Natural killer cell (primary cell): ENCODE data around the gene NEU3. TPM values are rescaled to one million over a fixed set of nuclear protein-coding genes. Genes with fewer than 3 reads are reported as not detected.
"Not testable (repeated sequence)": the region's sequence is repeated elsewhere in the genome, so short reads cannot be mapped to it uniquely, and the experiment has no call there.

Experiments used
- ATAC-seq, 3 donors: fragments of 150-1000 bp in 2 of 3; fragments of 200-7000 bp in 1 of 3; cut with Tn5 transposase; 1 replicate in 1 of 3; 2 replicates in 2 of 3; pipeline ENCODE4 v1.10.0; 2021; ENCODE audit warnings: mild to moderate bottlenecking in 2 of 3, moderate library complexity in 2 of 3
- DNase-seq, 2 donors: peaks; one replicate each; pipeline versions ENCODE4 v3.0.0 to v3.0.0-alpha.2; 2013 to 2021; ENCODE audit warnings: mixed read lengths in 1 of 2
- H3K27ac ChIP-seq: one replicate; pipeline ENCODE4 v1.5.1; 2013; ENCODE audit warnings: mild to moderate bottlenecking, low read length
- H3K27me3 ChIP-seq: one replicate; pipeline ENCODE4 v1.6.1; 2013; ENCODE audit warnings: low read length; ENCODE audit not compliant: control insufficient read depth, insufficient read depth
- H3K36me3 ChIP-seq: one replicate; pipeline ENCODE4 v1.6.1; 2013; ENCODE audit warnings: low read length; ENCODE audit not compliant: control insufficient read depth, insufficient read depth
- H3K4me1 ChIP-seq: one replicate; pipeline ENCODE4 v1.6.1; 2013; ENCODE audit warnings: low read length; ENCODE audit not compliant: control insufficient read depth, insufficient read depth
- H3K4me3 ChIP-seq: one replicate; pipeline ENCODE4 v1.5.1; 2013; ENCODE audit warnings: low read length
- H3K9me3 ChIP-seq: one replicate; pipeline ENCODE4 v1.6.1; 2013; ENCODE audit warnings: low read length; ENCODE audit not compliant: control insufficient read depth, insufficient read depth
- H3K27ac Mint-ChIP-seq, 2 donors: one replicate each; pipeline ENCODE4 v1.8.0; 2022; ENCODE audit warnings: mild to moderate bottlenecking in 2 of 2, mixed read lengths in 2 of 2, moderate library complexity in 1 of 2
- H3K27me3 Mint-ChIP-seq, 2 donors: one replicate each; pipeline ENCODE4 v1.8.0; 2022; ENCODE audit warnings: low read depth in 2 of 2, mixed read lengths in 2 of 2
- H3K36me3 Mint-ChIP-seq: one replicate; pipeline ENCODE4 v1.8.0; 2022; ENCODE audit warnings: mixed read lengths
- H3K4me1 Mint-ChIP-seq, 2 donors: one replicate each; pipeline ENCODE4 v1.8.0; 2022; ENCODE audit warnings: mixed read lengths in 2 of 2
- H3K4me3 Mint-ChIP-seq: one replicate; pipeline ENCODE4 v1.8.0; 2022; ENCODE audit warnings: mild to moderate bottlenecking, moderate library complexity, mixed read lengths
- H3K9me3 Mint-ChIP-seq, 2 donors: one replicate each; pipeline ENCODE4 v1.8.0; 2022; ENCODE audit warnings: mixed read lengths in 2 of 2
- CTCF ChIP-seq: fragments of 200-600 bp; IDR thresholded peaks from one replicate; pipeline ENCODE4 v1.8.0; 2022; ENCODE audit warnings: antibody characterized with exemption
- WGBS: methylation state at CpG from one replicate; pipeline ENCODE4 v1.1.7; 2013; ENCODE audit warnings: missing lambda C conversion rate; ENCODE audit not compliant: insufficient coverage; 5-methylcytosine and 5-hydroxymethylcytosine counted together
- intact Hi-C: fragments of 100-400 bp; cut with micrococcal nuclease; formaldehyde crosslinking; loops from one replicate; pipeline ENCODE4 v1.14.2; 2022
- total RNA-seq, 4 donors: library from RNA; stranded (reverse); fragments of 120-200 nt in 1 of 4; gene quantifications; one replicate each; pipeline versions ENCODE4 v1.2.3 to v1.2.4, GENCODE V29; 2013 to 2022

The NEU3 gene
- total RNA-seq, 3 donors from 2014 or later (not counting 1 experiment from before 2014, with no cell fraction given) = 16.9 to 24.3 (median 17.5) TPM

GRCh38 chr11:75040167-75040770 lies 51.5 kb downstream of the NEU3 start:
- WGBS = 95% methylated on average over 11 of the region's 11 CpGs
- H3K27me3 Mint-ChIP-seq = peaks cover 5 to 15% of the 10 kb centered on the region in 2 donors
- no peak for DNase-seq

GRCh38 chr11:75041263-75041662 lies 52.5 kb downstream of the NEU3 start:
- H3K9me3 ChIP-seq = no peaks in the 10 kb centered on the region
- H3K9me3 Mint-ChIP-seq = no peaks in the 10 kb centered on the region
- no peaks in the 10 kb centered on the region for H3K4me1 ChIP-seq
- H3K4me3 Mint-ChIP-seq = no peak overlapping the region
- H3K27me3 ChIP-seq = no peaks in the 10 kb centered on the region
- peaks cover 5 to 15% of the 10 kb centered on the region in 2 donors for H3K27me3 Mint-ChIP-seq
- intact Hi-C loops = no loop called here
- TF ChIP-seq CTCF = no peak
- no peak overlapping the region for H3K27ac Mint-ChIP-seq
- no peak overlapping the region for H3K4me3 ChIP-seq
- no peaks in the 10 kb centered on the region for H3K36me3 ChIP-seq
- ATAC-seq (no peak), DNase-seq (no peak)
- H3K36me3 Mint-ChIP-seq = no peaks in the 10 kb centered on the region
- WGBS = 100% methylated on average over 2 of the region's 2 CpGs
- H3K27ac ChIP-seq = no peak overlapping the region
- no peaks in the 10 kb centered on the region for H3K4me1 Mint-ChIP-seq

More at GRCh38 chr11:75040167-75040770, 51.5 kb downstream of the NEU3 start:
- Histone ChIP-seq H3K9me3 (no peaks in the 10 kb centered on the region), H3K4me3 (no peak overlapping the region), H3K4me1 (no peaks in the 10 kb centered on the region), H3K27ac (no peak overlapping the region), H3K36me3 (no peaks in the 10 kb centered on the region), H3K27me3 (no peaks in the 10 kb centered on the region)
- ATAC-seq = no peak
- no peak overlapping the region for H3K4me3 Mint-ChIP-seq
- H3K27ac Mint-ChIP-seq = no peak overlapping the region
- intact Hi-C loops = no loop called here
- no peaks in the 10 kb centered on the region for H3K4me1 Mint-ChIP-seq
- H3K9me3 Mint-ChIP-seq = no peaks in the 10 kb centered on the region
- no peaks in the 10 kb centered on the region for H3K36me3 Mint-ChIP-seq
- TF ChIP-seq CTCF = no peak

DNA sequence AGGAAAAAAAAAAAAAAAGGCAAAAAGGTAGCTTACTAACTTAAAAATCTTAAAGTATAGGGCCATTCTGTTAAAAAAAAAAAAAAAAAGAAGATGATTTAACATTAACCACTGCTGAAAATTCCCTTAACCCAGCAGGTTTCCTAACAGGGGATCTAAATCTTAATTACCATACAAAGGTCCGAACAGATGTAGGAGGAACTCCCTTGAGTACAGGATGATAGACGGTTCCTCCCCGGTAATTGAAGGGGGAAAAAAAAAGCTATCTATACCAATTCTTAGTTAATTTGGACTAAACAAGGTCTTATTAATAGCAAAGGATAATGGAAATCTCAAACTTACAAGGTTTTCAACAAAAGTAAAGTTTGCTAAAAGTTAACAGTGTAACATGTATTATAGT lies 53.1 kb downstream of the NEU3 start:
- H3K27me3 ChIP-seq, intact Hi-C loops, H3K4me3 Mint-ChIP-seq, H3K27ac ChIP-seq, H3K36me3 Mint-ChIP-seq, H3K36me3 ChIP-seq, DNase-seq, H3K27ac Mint-ChIP-seq, H3K4me3 ChIP-seq, ATAC-seq, H3K4me1 Mint-ChIP-seq, H3K9me3 ChIP-seq, H3K9me3 Mint-ChIP-seq, H3K4me1 ChIP-seq: not testable (repeated sequence)
- H3K27me3 Mint-ChIP-seq = peaks cover 5 to 15% of the 10 kb centered on the region in 2 donors
- 40% methylated on average over 1 of the region's 3 CpGs for WGBS

DNA sequence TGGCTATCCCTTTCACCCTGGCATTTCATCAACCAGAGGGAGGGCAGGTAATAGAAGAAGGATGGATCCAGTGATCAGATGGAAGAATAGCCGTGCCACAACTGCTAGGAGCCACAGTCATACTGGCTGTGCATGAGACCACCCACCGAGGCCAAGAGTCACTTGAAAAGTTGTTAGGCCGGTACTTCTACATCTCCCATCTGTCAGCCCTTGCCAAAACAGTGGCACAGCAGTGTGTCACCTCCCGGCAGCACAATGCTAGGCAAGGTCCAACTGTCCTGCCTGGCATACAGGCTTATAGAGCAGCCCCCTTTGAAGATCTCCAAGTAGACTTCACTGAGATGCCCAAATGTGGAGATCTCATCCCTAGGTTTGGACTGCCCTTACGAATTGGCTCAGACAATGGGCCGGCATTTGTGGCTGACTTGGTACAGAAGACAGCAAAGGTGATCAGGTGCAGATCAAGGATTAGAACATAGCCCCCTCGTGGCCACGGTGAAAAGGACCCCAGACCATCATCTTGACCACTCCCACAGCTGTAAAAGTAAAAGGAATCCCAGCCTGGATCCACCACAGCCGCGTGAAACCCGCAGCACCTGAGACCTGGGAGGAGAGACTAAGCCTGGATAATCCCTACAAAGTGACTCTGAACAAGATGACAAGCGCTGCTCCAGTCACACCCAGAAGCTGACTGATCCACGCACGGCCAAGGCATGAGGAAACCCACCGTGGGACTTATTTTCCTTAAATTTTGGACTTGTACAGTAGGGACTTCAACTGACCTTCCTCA lies 55.8 kb downstream of the NEU3 start:
- H3K36me3 ChIP-seq, H3K27ac ChIP-seq, DNase-seq, H3K27ac Mint-ChIP-seq, H3K4me1 ChIP-seq, H3K4me3 ChIP-seq, H3K27me3 ChIP-seq, intact Hi-C loops, H3K9me3 Mint-ChIP-seq, ATAC-seq, H3K4me1 Mint-ChIP-seq, H3K4me3 Mint-ChIP-seq, H3K36me3 Mint-ChIP-seq, H3K9me3 ChIP-seq: not testable (repeated sequence)
- peaks cover 11 to 15% of the 10 kb centered on the region in 2 donors for H3K27me3 Mint-ChIP-seq
- WGBS = 87% methylated on average over 15 of the region's 15 CpGs

- intact Hi-C loops, H3K9me3 Mint-ChIP-seq, H3K27me3 ChIP-seq, ATAC-seq, H3K27ac ChIP-seq, H3K4me1 Mint-ChIP-seq, H3K27ac Mint-ChIP-seq, H3K4me1 ChIP-seq, DNase-seq, H3K4me3 ChIP-seq, H3K36me3 Mint-ChIP-seq, H3K36me3 ChIP-seq, H3K4me3 Mint-ChIP-seq, H3K9me3 ChIP-seq: not testable (repeated sequence)
- 86% methylated on average over 5 of the region's 5 CpGs for WGBS
- peaks cover 13 to 17% of the 10 kb centered on the region in 2 donors for H3K27me3 Mint-ChIP-seq
Measured at GRCh38 chr11:75046668-75047067, 57.9 kb downstream of the NEU3 start.
